ENCODE results near the gene MS4A2. TPM values are rescaled to one million over a fixed set of nuclear protein-coding genes. Genes with fewer than 3 reads are reported as not detected.

Gene MS4A2
- total and polyA plus RNA-seq, 2 of the 8 experiments (the other 6 are each of a cell fraction or from before 2014, with no cell fraction given) = not detected

GRCh38 chr11:60124802-60125432, 36.5 kb downstream of the MS4A2 start (continued):
- TF ChIP-seq NANOG (IDR thresholded peaks at IDR 0.05; ENCODE audit: insufficient read depth, low read depth, low read length, poor library complexity, severe bottlenecking) (no peak), BACH1 (IDR thresholded peaks at IDR 0.05; ENCODE audit: low read length) (no peak), CTCF (IDR thresholded peaks at IDR 0.05; ENCODE audit: control extremely low read depth in 1 of 3, insufficient read depth in 1 of 3, low read depth in 1 of 3, low read length in 3 of 3) (no peak), CBX8 (IDR thresholded peaks at IDR 0.05; ENCODE audit: borderline replicate concordance, low read depth, low read length) (no peak)

Measured in H1 (cell line).